Upper lobe of right lung (tissue), 1 donor: ENCODE results near the gene SLC39A13. TPM values are rescaled to one million over a fixed set of nuclear protein-coding genes. Genes with fewer than 3 reads are reported as not detected.
A peak's percentile ranks its signal among the peaks of the same experiment; 100 is the strongest.

ENCODE experiments used
- ATAC-seq: fragments of 200-7000 bp; cut with Tn5 transposase; one replicate; pipeline ENCODE4 v1.9.1; 2020; ENCODE audit warnings: mild to moderate bottlenecking, moderate library complexity
- DNase-seq: peaks from one replicate; pipeline ENCODE4 v3.0.0-alpha.2; 2020
- H3K27ac ChIP-seq: fragments of 200-600 bp; one replicate; pipeline ENCODE4 v1.8.0; 2022
- H3K27me3 ChIP-seq: fragments of 200-600 bp; one replicate; pipeline ENCODE4 v1.8.0; 2022; ENCODE audit warnings: mild to moderate bottlenecking
- H3K36me3 ChIP-seq: fragments of 200-600 bp; one replicate; pipeline ENCODE4 v1.8.0; 2022
- H3K4me1 ChIP-seq: fragments of 200-600 bp; one replicate; pipeline ENCODE4 v1.8.0; 2022
- H3K4me3 ChIP-seq: fragments of 200-600 bp; one replicate; pipeline ENCODE4 v1.8.0; 2022; ENCODE audit warnings: mild to moderate bottlenecking
- H3K9me3 ChIP-seq: fragments of 200-600 bp; one replicate; pipeline ENCODE4 v1.8.0; 2022
- CTCF ChIP-seq: fragments of 200-600 bp; IDR thresholded peaks from one replicate; pipeline ENCODE4 v1.8.0; 2022; ENCODE audit warnings: antibody characterized with exemption
- intact Hi-C: fragments of 100-400 bp; cut with DNase I; formaldehyde crosslinking; loops from one replicate; pipeline ENCODE4 v1.11.0; 2022
- total RNA-seq: library from RNA; stranded (reverse); fragmentation: NEBNext Ultra II Directional; extraction: Animal tissue kit (Norgen Biotek cat#: 25700); gene quantifications from one replicate; pipeline ENCODE4 v1.2.1, GENCODE V29; 2021
- donor health status: DM: no; HTN: yes; CAD: no; lungs with severe emphysema.

SLC39A13 gene
- total RNA-seq, 1 donor from 2014 or later: 62.0 TPM

- Histone ChIP-seq H3K9me3 (no peaks in the 10 kb centered on the region), H3K4me1 (peaks cover 51% of the 10 kb centered on the region), H3K4me3 (no peak overlapping the region), H3K27ac (peak overlapping the region; percentile 17), H3K36me3 (peaks cover 29% of the 10 kb centered on the region), H3K27me3 (no peaks in the 10 kb centered on the region)
- intact Hi-C loops: no loop called here
- peak; percentile 81 for DNase-seq
- ATAC-seq: no peak
- peak; percentile 73 for TF ChIP-seq CTCF
These were observed 3.7 kb downstream of the SLC39A13 start for GRCh38 chr11:47411884-47412746.

GRCh38 chr11:47413351-47413750, 5.0 kb downstream of the SLC39A13 start:
- intact Hi-C loops: no loop called here
- no peak for TF ChIP-seq CTCF
- no peaks in the 10 kb centered on the region for H3K27me3 ChIP-seq
- H3K36me3 ChIP-seq: peaks cover 41% of the 10 kb centered on the region
- H3K27ac ChIP-seq: peak overlapping the region; percentile 51
- peaks cover 45% of the 10 kb centered on the region for H3K4me1 ChIP-seq
- H3K9me3 ChIP-seq: no peaks in the 10 kb centered on the region
- no peak for ATAC-seq
- H3K4me3 ChIP-seq: no peak overlapping the region
- DNase-seq: no peak

GRCh38 chr11:47413908-47414684, 5.7 kb downstream of the SLC39A13 start:
- TF ChIP-seq CTCF: no peak
- peak; percentile 72 for DNase-seq
- Histone ChIP-seq H3K27me3 (no peaks in the 10 kb centered on the region), H3K4me3 (no peak overlapping the region), H3K4me1 (peaks cover 43% of the 10 kb centered on the region), H3K27ac (peak overlapping the region; percentile 60), H3K9me3 (no peaks in the 10 kb centered on the region), H3K36me3 (peaks cover 49% of the 10 kb centered on the region)
- ATAC-seq: no peak
- intact Hi-C loops: no loop called here

- TF ChIP-seq CTCF: no peak
- H3K9me3 ChIP-seq: no peaks in the 10 kb centered on the region
- H3K27ac ChIP-seq: peak overlapping the region; percentile 87
- peaks cover 53% of the 10 kb centered on the region for H3K36me3 ChIP-seq
- H3K27me3 ChIP-seq: no peaks in the 10 kb centered on the region
- H3K4me3 ChIP-seq: no peak overlapping the region
- H3K4me1 ChIP-seq: peaks cover 37% of the 10 kb centered on the region
- intact Hi-C loops: no loop called here
- DNase-seq: no peak
- ATAC-seq: no peak
These were observed 6.3 kb downstream of the SLC39A13 start for GRCh38 chr11:47414685-47415070.

- Histone ChIP-seq H3K4me3 (no peak overlapping the region), H3K36me3 (peaks cover 59% of the 10 kb centered on the region), H3K4me1 (peaks cover 33% of the 10 kb centered on the region), H3K27me3 (no peaks in the 10 kb centered on the region), H3K27ac (peak overlapping the region; percentile 87), H3K9me3 (no peaks in the 10 kb centered on the region)
- DNase-seq (no peak), ATAC-seq (no peak)
- TF ChIP-seq CTCF: no peak
- intact Hi-C loops: no loop called here
These were observed 6.9 kb downstream of the SLC39A13 start for GRCh38 chr11:47415091-47415854.
